ENCODE data around the gene NBEA.
"Not testable (repeated sequence)": the region's sequence is repeated elsewhere in the genome, so short reads cannot be mapped to it uniquely, and the experiment has no call there.

The NBEA gene

GRCh38 chr13:34951528-34951927, 9.5 kb downstream of the NBEA start:
- DNase-seq, result no peak

GRCh38 chr13:34959489-34959888, 17.4 kb downstream of the NBEA start:
- no peak for DNase-seq

GRCh38 chr13:34964558-34964957, 22.5 kb downstream of the NBEA start:
- DNase-seq, result no peak

- DNase-seq, result no peak
Observed at GRCh38 chr13:34967851-34968562, 25.9 kb downstream of the NBEA start.

- not testable (repeated sequence) for DNase-seq
Observed at GRCh38 chr13:34969539-34969938, 27.5 kb downstream of the NBEA start.

- DNase-seq, result no peak
Observed at GRCh38 chr13:34970961-34971360, 28.9 kb downstream of the NBEA start.

- no peak for DNase-seq
Observed at GRCh38 chr13:34971473-34971872, 29.4 kb downstream of the NBEA start.

GRCh38 chr13:34985199-34985598, 43.1 kb downstream of the NBEA start:
- DNase-seq, result not testable (repeated sequence)

GRCh38 chr13:34988330-34988791, 46.3 kb downstream of the NBEA start:
- no peak for DNase-seq

- DNase-seq, result no peak
Observed at GRCh38 chr13:34990399-34991214, 48.5 kb downstream of the NBEA start.

- DNase-seq, result no peak
Observed at GRCh38 chr13:34993470-34993869, 51.4 kb downstream of the NBEA start.

- DNase-seq, result not testable (repeated sequence)
Observed at GRCh38 chr13:35003734-35004133, 61.7 kb downstream of the NBEA start.

- no peak for DNase-seq
Observed at GRCh38 chr13:35005051-35005450, 63.0 kb downstream of the NBEA start.

- no peak for DNase-seq
Observed at GRCh38 chr13:35014606-35015213, 72.6 kb downstream of the NBEA start.

GRCh38 chr13:35016362-35017112, 74.5 kb downstream of the NBEA start:
- DNase-seq, result no peak

- DNase-seq, result no peak
Observed at GRCh38 chr13:35025314-35025713, 83.2 kb downstream of the NBEA start.

GRCh38 chr13:35028338-35028867, 86.3 kb downstream of the NBEA start:
- DNase-seq, result no peak

GRCh38 chr13:35039012-35039411, 96.9 kb downstream of the NBEA start:
- DNase-seq, result no peak

- no peak for DNase-seq
Observed at GRCh38 chr13:35046587-35046986, 104.5 kb downstream of the NBEA start.

- no peak for DNase-seq
Observed at GRCh38 chr13:35055705-35056104, 113.6 kb downstream of the NBEA start.

GRCh38 chr13:35057858-35058257, 115.8 kb downstream of the NBEA start:
- no peak for DNase-seq

- DNase-seq, result not testable (repeated sequence)
Observed at GRCh38 chr13:35058585-35058984, 116.5 kb downstream of the NBEA start.

- DNase-seq, result no peak
Observed at GRCh38 chr13:35086667-35087066, 144.6 kb downstream of the NBEA start.

Measured in amniotic stem cell (primary cell).